ENCODE results near the gene RNF2. TPM values are rescaled to one million over a fixed set of nuclear protein-coding genes. Genes with fewer than 3 reads are reported as not detected.
A peak's percentile ranks its signal among the peaks of the same experiment; 100 is the strongest.
"Not testable (repeated sequence)": the region's sequence is repeated elsewhere in the genome, so short reads cannot be mapped to it uniquely, and the experiment has no call there.

The RNF2 gene
- 16.4 and 18.8 TPM in 2 replicates for total RNA-seq (2012; rRNA removed)

- Histone ChIP-seq H3K36me3 (ENCODE audit: insufficient read depth, low read length) (no peaks in the 10 kb centered on the region), H3K4me3 (ENCODE audit: low read length) (peak within 1 kb of the TSS; percentile 89), H3K4me1 (ENCODE audit: control insufficient read depth, insufficient read depth, low read length) (peaks cover 14% of the 10 kb centered on the region), H3K9ac (ENCODE audit: low read depth, low read length) (peak within 1 kb of the TSS; percentile 84), H3K9me3 (replicated peaks; ENCODE audit: low read length) (no peaks in the 10 kb centered on the region), H3K4me2 (ENCODE audit: low read length) (peak within 1 kb of the TSS; percentile 89), H3K27me3 (ENCODE audit: control insufficient read depth, insufficient read depth, low read length) (no peaks in the 10 kb centered on the region)
Measured at GRCh38 chr1:185044981-185045813, at the start of gene RNF2. Gene RNF2, plus strand, starts transcription at chr1:185045558. Its CDS starts 41,996 bp downstream, at chr1:185087554.

GRCh38 chr1:184999974-185000373, 45.4 kb upstream of the RNF2 start:
- H3K9ac ChIP-seq (ENCODE audit: low read depth, low read length); H3K4me1 ChIP-seq (ENCODE audit: control insufficient read depth, insufficient read depth, low read length); H3K27me3 ChIP-seq (ENCODE audit: control insufficient read depth, insufficient read depth, low read length); H3K36me3 ChIP-seq (ENCODE audit: insufficient read depth, low read length); H3K9me3 ChIP-seq (replicated peaks; ENCODE audit: low read length); H3K4me3 ChIP-seq (ENCODE audit: low read length); H3K4me2 ChIP-seq (ENCODE audit: low read length): not testable (repeated sequence)

- not testable (repeated sequence) for H3K9ac ChIP-seq (ENCODE audit: low read depth, low read length); H3K4me3 ChIP-seq (ENCODE audit: low read length); H3K4me2 ChIP-seq (ENCODE audit: low read length); H3K27me3 ChIP-seq (ENCODE audit: control insufficient read depth, insufficient read depth, low read length); H3K36me3 ChIP-seq (ENCODE audit: insufficient read depth, low read length); H3K9me3 ChIP-seq (replicated peaks; ENCODE audit: low read length); H3K4me1 ChIP-seq (ENCODE audit: control insufficient read depth, insufficient read depth, low read length)
Measured at GRCh38 chr1:185001312-185001880, 44.0 kb upstream of the RNF2 start.

GRCh38 chr1:185008838-185009237, 36.5 kb upstream of the RNF2 start:
- Histone ChIP-seq H3K27me3 (ENCODE audit: control insufficient read depth, insufficient read depth, low read length) (no peaks in the 10 kb centered on the region), H3K4me1 (ENCODE audit: control insufficient read depth, insufficient read depth, low read length) (no peaks in the 10 kb centered on the region), H3K9me3 (replicated peaks; ENCODE audit: low read length) (no peaks in the 10 kb centered on the region), H3K4me3 (ENCODE audit: low read length) (no peak overlapping the region), H3K9ac (ENCODE audit: low read depth, low read length) (no peak overlapping the region), H3K4me2 (ENCODE audit: low read length) (no peak overlapping the region), H3K36me3 (ENCODE audit: insufficient read depth, low read length) (no peaks in the 10 kb centered on the region)

- Histone ChIP-seq H3K9me3 (replicated peaks; ENCODE audit: low read length) (no peaks in the 10 kb centered on the region), H3K4me3 (ENCODE audit: low read length) (no peak overlapping the region), H3K4me2 (ENCODE audit: low read length) (no peak overlapping the region)
Measured at GRCh38 chr1:185010361-185010760, 35.0 kb upstream of the RNF2 start.

GRCh38 chr1:185014941-185015340, 30.4 kb upstream of the RNF2 start:
- Histone ChIP-seq H3K4me1 (ENCODE audit: control insufficient read depth, insufficient read depth, low read length) (peaks cover 16% of the 10 kb centered on the region), H3K4me3 (ENCODE audit: low read length) (no peak overlapping the region), H3K36me3 (ENCODE audit: insufficient read depth, low read length) (no peaks in the 10 kb centered on the region), H3K9ac (ENCODE audit: low read depth, low read length) (no peak overlapping the region), H3K9me3 (replicated peaks; ENCODE audit: low read length) (no peaks in the 10 kb centered on the region), H3K4me2 (ENCODE audit: low read length) (no peak overlapping the region), H3K27me3 (ENCODE audit: control insufficient read depth, insufficient read depth, low read length) (no peaks in the 10 kb centered on the region)

More at GRCh38 chr1:185010361-185010760, 35.0 kb upstream of the RNF2 start:
- no peaks in the 10 kb centered on the region for H3K4me1 ChIP-seq (ENCODE audit: control insufficient read depth, insufficient read depth, low read length)
- no peak overlapping the region for H3K9ac ChIP-seq (ENCODE audit: low read depth, low read length)
- no peaks in the 10 kb centered on the region for H3K27me3 ChIP-seq (ENCODE audit: control insufficient read depth, insufficient read depth, low read length)
- no peaks in the 10 kb centered on the region for H3K36me3 ChIP-seq (ENCODE audit: insufficient read depth, low read length)

GRCh38 chr1:185015631-185016030, 29.7 kb upstream of the RNF2 start:
- Histone ChIP-seq H3K9ac (ENCODE audit: low read depth, low read length) (no peak overlapping the region), H3K4me3 (ENCODE audit: low read length) (no peak overlapping the region), H3K4me2 (ENCODE audit: low read length) (no peak overlapping the region), H3K27me3 (ENCODE audit: control insufficient read depth, insufficient read depth, low read length) (no peaks in the 10 kb centered on the region), H3K36me3 (ENCODE audit: insufficient read depth, low read length) (no peaks in the 10 kb centered on the region), H3K4me1 (ENCODE audit: control insufficient read depth, insufficient read depth, low read length) (peaks cover 16% of the 10 kb centered on the region), H3K9me3 (replicated peaks; ENCODE audit: low read length) (no peaks in the 10 kb centered on the region)

GRCh38 chr1:185016880-185017279, 28.5 kb upstream of the RNF2 start:
- Histone ChIP-seq H3K4me2 (ENCODE audit: low read length) (peak overlapping the region; percentile 8), H3K9ac (ENCODE audit: low read depth, low read length) (no peak overlapping the region), H3K4me3 (ENCODE audit: low read length) (no peak overlapping the region), H3K27me3 (ENCODE audit: control insufficient read depth, insufficient read depth, low read length) (no peaks in the 10 kb centered on the region), H3K4me1 (ENCODE audit: control insufficient read depth, insufficient read depth, low read length) (peaks cover 16% of the 10 kb centered on the region), H3K36me3 (ENCODE audit: insufficient read depth, low read length) (no peaks in the 10 kb centered on the region), H3K9me3 (replicated peaks; ENCODE audit: low read length) (no peaks in the 10 kb centered on the region)

GRCh38 chr1:185017338-185017737, 28.0 kb upstream of the RNF2 start:
- no peak overlapping the region for H3K9ac ChIP-seq (ENCODE audit: low read depth, low read length)
- H3K4me2 ChIP-seq (ENCODE audit: low read length): peak overlapping the region; percentile 33
- no peak overlapping the region for H3K4me3 ChIP-seq (ENCODE audit: low read length)
- H3K27me3 ChIP-seq (ENCODE audit: control insufficient read depth, insufficient read depth, low read length): no peaks in the 10 kb centered on the region
- H3K36me3 ChIP-seq (ENCODE audit: insufficient read depth, low read length): no peaks in the 10 kb centered on the region
- peaks cover 16% of the 10 kb centered on the region for H3K4me1 ChIP-seq (ENCODE audit: control insufficient read depth, insufficient read depth, low read length)
- H3K9me3 ChIP-seq (replicated peaks; ENCODE audit: low read length): no peaks in the 10 kb centered on the region

GRCh38 chr1:185017966-185018365, 27.4 kb upstream of the RNF2 start:
- Histone ChIP-seq H3K9ac (ENCODE audit: low read depth, low read length) (no peak overlapping the region), H3K4me2 (ENCODE audit: low read length) (no peak overlapping the region), H3K4me3 (ENCODE audit: low read length) (no peak overlapping the region), H3K36me3 (ENCODE audit: insufficient read depth, low read length) (no peaks in the 10 kb centered on the region), H3K27me3 (ENCODE audit: control insufficient read depth, insufficient read depth, low read length) (no peaks in the 10 kb centered on the region), H3K9me3 (replicated peaks; ENCODE audit: low read length) (no peaks in the 10 kb centered on the region), H3K4me1 (ENCODE audit: control insufficient read depth, insufficient read depth, low read length) (peaks cover 16% of the 10 kb centered on the region)

- Histone ChIP-seq H3K9ac (ENCODE audit: low read depth, low read length) (no peak overlapping the region), H3K4me3 (ENCODE audit: low read length) (no peak overlapping the region), H3K27me3 (ENCODE audit: control insufficient read depth, insufficient read depth, low read length) (peaks cover 3% of the 10 kb centered on the region), H3K4me1 (ENCODE audit: control insufficient read depth, insufficient read depth, low read length) (no peaks in the 10 kb centered on the region), H3K4me2 (ENCODE audit: low read length) (no peak overlapping the region), H3K36me3 (ENCODE audit: insufficient read depth, low read length) (no peaks in the 10 kb centered on the region), H3K9me3 (replicated peaks; ENCODE audit: low read length) (peaks cover 5% of the 10 kb centered on the region)
Measured at GRCh38 chr1:185027252-185027882, 18.0 kb upstream of the RNF2 start.
